ENCODE data around the gene CATSPERB.
"Not testable (repeated sequence)": the region's sequence is repeated elsewhere in the genome, so short reads cannot be mapped to it uniquely, and the experiment has no call there.

Gene CATSPERB

GRCh38 chr14:91731986-91732385 lies at the start of gene CATSPERB:
CATSPERB (minus strand) TSS chr14:91732086; CDS start chr14:91729479, 2,607 bp downstream.
- no peak for DNase-seq (ENCODE audit: low read depth in 2 of 2)

GRCh38 chr14:91780452-91780851 lies 48.6 kb upstream of the CATSPERB start:
- DNase-seq (ENCODE audit: low read depth in 2 of 2) = no peak

GRCh38 chr14:91778217-91778616 lies 46.3 kb upstream of the CATSPERB start:
- no peak for DNase-seq (ENCODE audit: low read depth in 2 of 2)

- no peak for DNase-seq (ENCODE audit: low read depth in 2 of 2)
Measured at GRCh38 chr14:91774140-91775096, 42.5 kb upstream of the CATSPERB start.

- DNase-seq (ENCODE audit: low read depth in 2 of 2) = no peak
Measured at GRCh38 chr14:91770185-91770584, 38.3 kb upstream of the CATSPERB start.

- no peak for DNase-seq (ENCODE audit: low read depth in 2 of 2)
Measured at GRCh38 chr14:91755570-91756295, 23.8 kb upstream of the CATSPERB start.

- DNase-seq (ENCODE audit: low read depth in 2 of 2) = no peak
Measured at GRCh38 chr14:91754819-91755218, 22.9 kb upstream of the CATSPERB start.

GRCh38 chr14:91754185-91754584 lies 22.3 kb upstream of the CATSPERB start:
- no peak for DNase-seq (ENCODE audit: low read depth in 2 of 2)

- DNase-seq (ENCODE audit: low read depth in 2 of 2) = no peak
Measured at GRCh38 chr14:91753501-91754128, 21.7 kb upstream of the CATSPERB start.

- no peak for DNase-seq (ENCODE audit: low read depth in 2 of 2)
Measured at GRCh38 chr14:91752961-91753360, 21.1 kb upstream of the CATSPERB start.

- no peak for DNase-seq (ENCODE audit: low read depth in 2 of 2)
Measured at GRCh38 chr14:91751719-91752118, 19.8 kb upstream of the CATSPERB start.

GRCh38 chr14:91750634-91751198 lies 18.8 kb upstream of the CATSPERB start:
- DNase-seq (ENCODE audit: low read depth in 2 of 2) = no peak

GRCh38 chr14:91749868-91750267 lies 18.0 kb upstream of the CATSPERB start:
- no peak for DNase-seq (ENCODE audit: low read depth in 2 of 2)

- no peak for DNase-seq (ENCODE audit: low read depth in 2 of 2)
Measured at GRCh38 chr14:91748049-91748448, 16.2 kb upstream of the CATSPERB start.

- no peak for DNase-seq (ENCODE audit: low read depth in 2 of 2)
Measured at GRCh38 chr14:91745344-91745743, 13.5 kb upstream of the CATSPERB start.

- DNase-seq (ENCODE audit: low read depth in 2 of 2) = no peak
Measured at GRCh38 chr14:91744068-91744480, 12.2 kb upstream of the CATSPERB start.

- DNase-seq (ENCODE audit: low read depth in 2 of 2) = no peak
Measured at GRCh38 chr14:91743305-91743653, 11.4 kb upstream of the CATSPERB start.

GRCh38 chr14:91742621-91743304 lies 10.9 kb upstream of the CATSPERB start:
- no peak for DNase-seq (ENCODE audit: low read depth in 2 of 2)

GRCh38 chr14:91739867-91740266 lies 8.0 kb upstream of the CATSPERB start:
- DNase-seq (ENCODE audit: low read depth in 2 of 2) = not testable (repeated sequence)

GRCh38 chr14:91737619-91738018 lies 5.7 kb upstream of the CATSPERB start:
- DNase-seq (ENCODE audit: low read depth in 2 of 2) = no peak

GRCh38 chr14:91732859-91733477 lies 1.1 kb upstream of the CATSPERB start:
- no peak for DNase-seq (ENCODE audit: low read depth in 2 of 2)
